PC-3 (cell line): ENCODE data around the gene RPAP2. TPM values are rescaled to one million over a fixed set of nuclear protein-coding genes. Genes with fewer than 3 reads are reported as not detected.

Source experiments
- ATAC-seq: fragments of 200-7000 bp; cut with Tn5 transposase; 2 replicates; pipeline ENCODE4 v1.9.1; 2020; ENCODE audit warnings: mild to moderate bottlenecking, moderate library complexity
- BruUV-seq: library from RNA; stranded (reverse); fragments of 400-500 nt; replicated peaks from 2 replicates; lab custom pipeline; 2021; lab: Mats Ljungman, UMichigan
- CTCF ChIA-PET: fragments of 300-600 bp; sonication (Branson Sonifier 250); formaldehyde crosslinking; loops from one replicate; lab custom pipeline; 2022; ENCODE audit warnings: antibody characterized with exemption; lab: Charles Lee
- POLR2A ChIA-PET: fragments of 300-600 bp; sonication (Branson Sonifier 250); formaldehyde crosslinking; loops from one replicate; lab custom pipeline; 2022; ENCODE audit warnings: antibody characterized with exemption; ENCODE audit not compliant: unreplicated experiment; lab: Charles Lee
- DNase-seq: peaks from one replicate; pipeline ENCODE4 v3.0.0-alpha.2; 2015
- H2AFZ ChIP-seq: fragments of 300-600 bp; sonication (generic); 2 replicates; pipeline ENCODE4 v1.6.0; 2016; ENCODE audit warnings: antibody characterized with exemption, low read length
- H3F3A ChIP-seq: fragments of 300-600 bp; sonication (generic); one replicate; pipeline ENCODE4 v1.6.0; 2017; ENCODE audit warnings: antibody characterized with exemption, low read length, control low read depth, mild to moderate bottlenecking; ENCODE audit not compliant: unreplicated experiment
- H3K27ac ChIP-seq: fragments of 300-600 bp; sonication (generic); 2 replicates; pipeline ENCODE4 v1.5.1; 2016; ENCODE audit warnings: mild to moderate bottlenecking, low read length
- H3K27me3 ChIP-seq: fragments of 300-600 bp; sonication (generic); 2 replicates; pipeline ENCODE4 v1.6.1; 2016; ENCODE audit warnings: low read length, mixed read lengths
- H3K36me3 ChIP-seq: fragments of 300-600 bp; sonication (generic); 2 replicates; pipeline ENCODE4 v1.6.1; 2016; ENCODE audit warnings: low read depth, mixed run types, low read length, mixed read lengths
- H3K4me1 ChIP-seq: fragments of 300-600 bp; sonication (generic); 2 replicates; pipeline ENCODE4 v1.5.1; 2016; ENCODE audit warnings: low read length; ENCODE audit not compliant: insufficient read depth
- H3K4me2 ChIP-seq: fragments of 300-600 bp; sonication (generic); 2 replicates; pipeline ENCODE4 v1.6.0; 2016; ENCODE audit warnings: low read length
- H3K4me3 ChIP-seq: fragments of 300-600 bp; sonication (generic); 2 replicates; pipeline ENCODE4 v1.5.1; 2016; ENCODE audit warnings: mild to moderate bottlenecking, low read length, mixed read lengths
- H3K79me2 ChIP-seq: fragments of 300-600 bp; sonication (generic); 2 replicates; pipeline ENCODE4 v1.6.1; 2017; ENCODE audit warnings: low read length, mixed read lengths
- H3K9ac ChIP-seq: fragments of 300-600 bp; sonication (generic); 2 replicates; pipeline ENCODE4 v1.6.0; 2016; ENCODE audit warnings: mild to moderate bottlenecking, low read length
- H3K9me2 ChIP-seq: fragments of 300-600 bp; sonication (generic); replicated peaks from 2 replicates; pipeline ENCODE4 v1.6.1; 2016; ENCODE audit warnings: mixed run types, low read length, mixed read lengths
- H3K9me3 ChIP-seq: fragments of 300-600 bp; sonication (generic); 2 replicates; pipeline ENCODE4 v1.6.1; 2016; ENCODE audit warnings: low read length, mixed read lengths
- H4K20me1 ChIP-seq: fragments of 300-600 bp; sonication (generic); 2 replicates; pipeline ENCODE4 v1.6.1; 2016; ENCODE audit warnings: low read length, mixed read lengths
- EZH2 ChIP-seq: fragments of 300-600 bp; sonication (generic); IDR thresholded peaks from one replicate; pipeline ENCODE4 v1.6.1; 2017; ENCODE audit warnings: antibody characterized with exemption, mild to moderate bottlenecking, low read length; ENCODE audit not compliant: unreplicated experiment
- EZH2phosphoT487 ChIP-seq: fragments of 300-600 bp; sonication (generic); IDR thresholded peaks from 2 replicates; pipeline ENCODE4 v1.6.1; 2018; ENCODE audit warnings: mild to moderate bottlenecking, antibody characterized with exemption, low read length, borderline replicate concordance
- intact Hi-C: fragments of 100-400 bp; cut with micrococcal nuclease; formaldehyde crosslinking; loops from 2 replicates; pipeline ENCODE4 v1.9.0; 2023
- total RNA-seq: library from RNA; depleted of rRNA; stranded (reverse); fragments of >200 nt; gene quantifications from 2 replicates; pipeline ENCODE4 v1.2.3, GENCODE V29; 2014
- TF ChIP-seq, protein P1 (sequence below): fragments of 300-600 bp; sonication (generic); conservative IDR thresholded peaks from 2 replicates; pipeline ENCODE4 v1.5.1; 2017; ENCODE audit warnings: antibody characterized with exemption, low read depth, mild to moderate bottlenecking, low read length

Gene RPAP2
- total RNA-seq, 1 experiment from 2014 or later: 4.3 TPM

- no peaks in the 10 kb centered on the region for H3K4me1 ChIP-seq
These were observed 7.4 kb upstream of the RPAP2 start for GRCh38 chr1:92291372-92291999.

GRCh38 chr1:92298213-92298572, 666 bp upstream of the RPAP2 start:
- ChIA-PET CTCF (interaction anchor here (0.6 kb wide), 1 partner anchor 300 kb away, joined by 5 read pairs; no protein-coding TSS in a partner anchor), POLR2A (interaction anchor here (0.7 kb wide), 1 partner anchor 146 kb away, joined by 8 read pairs; no protein-coding TSS in a partner anchor)
- Histone ChIP-seq H3K36me3 (peaks cover 18% of the 10 kb centered on the region; the same call in 1 of the 2 replicates), H3K4me3 (peak overlapping the region; percentile 83), H3K27ac (peak overlapping the region; percentile 65), H3K9me2 (no peaks in the 10 kb centered on the region), H4K20me1 (no peaks in the 10 kb centered on the region), H3F3A (no peaks in the 10 kb centered on the region), H2AFZ (peak overlapping the region; percentile 64), H3K79me2 (peaks cover 45% of the 10 kb centered on the region), H3K9me3 (no peaks in the 10 kb centered on the region), H3K4me1 (peaks cover 16% of the 10 kb centered on the region; the same call in 1 of the 2 replicates), H3K4me2 (peak overlapping the region; percentile 97), H3K27me3 (no peaks in the 10 kb centered on the region), H3K9ac (peak overlapping the region; percentile 88)
- no peak for DNase-seq
- peak; percentile 1; the same call in 1 of the 2 replicates for ATAC-seq
- TF ChIP-seq, protein P1, sequence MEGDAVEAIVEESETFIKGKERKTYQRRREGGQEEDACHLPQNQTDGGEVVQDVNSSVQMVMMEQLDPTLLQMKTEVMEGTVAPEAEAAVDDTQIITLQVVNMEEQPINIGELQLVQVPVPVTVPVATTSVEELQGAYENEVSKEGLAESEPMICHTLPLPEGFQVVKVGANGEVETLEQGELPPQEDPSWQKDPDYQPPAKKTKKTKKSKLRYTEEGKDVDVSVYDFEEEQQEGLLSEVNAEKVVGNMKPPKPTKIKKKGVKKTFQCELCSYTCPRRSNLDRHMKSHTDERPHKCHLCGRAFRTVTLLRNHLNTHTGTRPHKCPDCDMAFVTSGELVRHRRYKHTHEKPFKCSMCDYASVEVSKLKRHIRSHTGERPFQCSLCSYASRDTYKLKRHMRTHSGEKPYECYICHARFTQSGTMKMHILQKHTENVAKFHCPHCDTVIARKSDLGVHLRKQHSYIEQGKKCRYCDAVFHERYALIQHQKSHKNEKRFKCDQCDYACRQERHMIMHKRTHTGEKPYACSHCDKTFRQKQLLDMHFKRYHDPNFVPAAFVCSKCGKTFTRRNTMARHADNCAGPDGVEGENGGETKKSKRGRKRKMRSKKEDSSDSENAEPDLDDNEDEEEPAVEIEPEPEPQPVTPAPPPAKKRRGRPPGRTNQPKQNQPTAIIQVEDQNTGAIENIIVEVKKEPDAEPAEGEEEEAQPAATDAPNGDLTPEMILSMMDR: peak; percentile 38; the same call in 1 of the 2 replicates
- TF ChIP-seq EZH2: no peak
- no peak for TF ChIP-seq EZH2phosphoT487
- no TSS peak for BruUV-seq
- intact Hi-C loops: loop anchor here (10.0 kb wide), 1 partner anchor 793 kb away; the partner anchor contains the start of gene CDC7

More at GRCh38 chr1:92291372-92291999, 7.4 kb upstream of the RPAP2 start:
- ChIA-PET CTCF (interaction anchor here (0.5 to 1.3 kb wide), 8 partner anchors 19 to 557 kb away, joined by 3 to 19 read pairs (median 4); partner anchors contain the start of gene BTBD8), POLR2A (no interaction called here)
- intact Hi-C loops: loop anchor here (1.0 to 10.0 kb wide), 3 partner anchors 294 to 787 kb away; partner anchors contain the start of gene CDC7
- no peak for TF ChIP-seq EZH2phosphoT487
- TF ChIP-seq, protein P1: peak; percentile 89
- no TSS peak for BruUV-seq
- H3K79me2 ChIP-seq: no peaks in the 10 kb centered on the region
- H3F3A ChIP-seq: no peaks in the 10 kb centered on the region
- H4K20me1 ChIP-seq: no peaks in the 10 kb centered on the region
- no peaks in the 10 kb centered on the region for H3K9me3 ChIP-seq
- no peak overlapping the region for H3K27ac ChIP-seq
- peaks cover 24% of the 10 kb centered on the region; the same call in 1 of the 2 replicates for H3K36me3 ChIP-seq
- no peak overlapping the region for H3K4me2 ChIP-seq
- no peak overlapping the region for H3K9ac ChIP-seq
- no peaks in the 10 kb centered on the region for H3K27me3 ChIP-seq
- peak; percentile 75 for DNase-seq
- H3K9me2 ChIP-seq: no peaks in the 10 kb centered on the region
- H2AFZ ChIP-seq: no peak overlapping the region
- peak; percentile 84 for ATAC-seq
- no peak overlapping the region for H3K4me3 ChIP-seq
